Measurements from ENCODE around the gene KLHDC1. TPM values are rescaled to one million over a fixed set of nuclear protein-coding genes. Genes with fewer than 3 reads are reported as not detected.
A peak's percentile ranks its signal among the peaks of the same experiment; 100 is the strongest.
"Not testable (repeated sequence)": the region's sequence is repeated elsewhere in the genome, so short reads cannot be mapped to it uniquely, and the experiment has no call there.

The KLHDC1 gene
- polyA plus RNA-seq, 6 donors from 2014 or later = 2.4 to 4.7 (median 3.1) TPM; not detected in 1

GRCh38 chr14:49691031-49691430 lies 1.9 kb upstream of the KLHDC1 start:
- Mint-ChIP-seq H3K4me3 (peak overlapping the region in 2 of 8 donors; percentile 73 to 93), H3K4me1 (peaks cover 21 to 43% (median 33%) of the 10 kb centered on the region in 3 donors), H3K27me3 (no peaks in the 10 kb centered on the region), H3K36me3 (no peaks in the 10 kb centered on the region), H3K9me3 (no peaks in the 10 kb centered on the region), H3K27ac (peak overlapping the region in 3 of 6 donors; percentile 26 to 85 (median 83))
- ATAC-seq (ENCODE audit: low read depth in 2 of 2) = no peak
- DNase-seq = no peak

GRCh38 chr14:49692193-49692757 lies 645 bp upstream of the KLHDC1 start:
- Mint-ChIP-seq H3K36me3 (no peaks in the 10 kb centered on the region), H3K4me1 (peaks cover 18 to 41% (median 37%) of the 10 kb centered on the region in 3 donors), H3K9me3 (no peaks in the 10 kb centered on the region), H3K27ac (peak overlapping the region; percentile 30 to 93 (median 88)), H3K4me3 (peak overlapping the region; percentile 76 to 96 (median 92)), H3K27me3 (no peaks in the 10 kb centered on the region)
- no peak for DNase-seq
- ATAC-seq (ENCODE audit: low read depth in 2 of 2) = no peak

- not testable (repeated sequence) for DNase-seq; H3K9me3 Mint-ChIP-seq; H3K36me3 Mint-ChIP-seq; H3K27me3 Mint-ChIP-seq; ATAC-seq (ENCODE audit: low read depth in 2 of 2)
- peak overlapping the region; percentile 76 to 96 (median 94) for H3K4me3 Mint-ChIP-seq
- peaks cover 12 to 31% (median 24%) of the 10 kb centered on the region in 3 donors for H3K4me1 Mint-ChIP-seq
- H3K27ac Mint-ChIP-seq = peak overlapping the region in 1 of 6 donors; percentile 85
Observed at GRCh38 chr14:49693735-49694124, 810 bp downstream of the KLHDC1 start.

DNA sequence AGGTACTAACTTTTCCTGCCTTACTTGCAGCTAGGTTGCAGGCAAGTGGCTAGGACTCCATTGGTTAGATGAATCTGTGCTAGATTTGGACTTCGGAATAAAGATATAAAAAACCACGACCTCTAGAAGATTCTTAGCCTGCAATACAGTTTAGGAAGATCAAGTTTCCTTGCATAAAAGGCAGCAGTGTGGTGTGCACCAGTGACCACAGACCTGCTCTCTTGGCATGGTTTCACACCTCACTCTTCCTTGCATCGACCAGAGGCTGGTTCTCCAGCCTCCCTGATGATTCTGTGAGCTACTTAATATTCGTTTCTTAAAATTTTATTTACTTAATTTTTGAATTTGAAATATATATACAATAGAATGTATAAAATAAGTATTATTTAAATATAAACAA lies 9.8 kb downstream of the KLHDC1 start:
- no peaks in the 10 kb centered on the region for H3K9me3 Mint-ChIP-seq
- no peaks in the 10 kb centered on the region for H3K27me3 Mint-ChIP-seq
- DNase-seq (no peak), ATAC-seq (ENCODE audit: low read depth in 2 of 2) (no peak)
- H3K4me1 Mint-ChIP-seq = peaks cover 1 to 13% (median 8%) of the 10 kb centered on the region in 3 donors
- no peak overlapping the region for H3K27ac Mint-ChIP-seq
- no peak overlapping the region for H3K4me3 Mint-ChIP-seq
- peaks cover 8% of the 10 kb centered on the region in 2 donors for H3K36me3 Mint-ChIP-seq

DNA sequence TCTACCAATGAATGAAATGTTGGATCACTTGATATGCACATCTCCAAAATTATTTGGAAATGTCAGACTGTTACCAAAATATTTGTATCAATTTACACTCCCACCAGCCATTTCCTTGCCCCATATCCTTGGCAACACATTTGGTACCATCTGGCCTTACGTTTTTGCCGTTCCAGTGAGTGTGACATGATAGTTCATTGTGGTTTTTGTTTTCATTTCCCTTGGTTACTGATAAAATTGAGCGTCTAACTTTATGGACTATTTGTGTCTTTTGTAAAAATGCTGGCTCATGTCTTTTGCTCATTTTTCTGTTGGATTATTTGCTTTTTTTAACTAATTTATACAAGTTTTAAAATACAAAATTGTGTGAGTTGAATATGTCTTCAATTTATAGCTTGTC lies 11.0 kb downstream of the KLHDC1 start:
- H3K4me3 Mint-ChIP-seq = no peak overlapping the region
- ATAC-seq (ENCODE audit: low read depth in 2 of 2) (no peak), DNase-seq (no peak)
- H3K9me3 Mint-ChIP-seq = no peaks in the 10 kb centered on the region
- no peaks in the 10 kb centered on the region for H3K27me3 Mint-ChIP-seq
- H3K27ac Mint-ChIP-seq = peak overlapping the region in 1 of 6 donors; percentile 41
- peaks cover 8% of the 10 kb centered on the region in 2 donors for H3K36me3 Mint-ChIP-seq
- H3K4me1 Mint-ChIP-seq = peaks cover 1 to 13% (median 8%) of the 10 kb centered on the region in 3 donors

GRCh38 chr14:49704471-49704870 lies 11.6 kb downstream of the KLHDC1 start:
- not testable (repeated sequence) for ATAC-seq (ENCODE audit: low read depth in 2 of 2)

GRCh38 chr14:49710993-49711392 lies 18.1 kb downstream of the KLHDC1 start:
- not testable (repeated sequence) for H3K27me3 Mint-ChIP-seq; DNase-seq; ATAC-seq (ENCODE audit: low read depth in 2 of 2); H3K36me3 Mint-ChIP-seq; H3K4me1 Mint-ChIP-seq; H3K9me3 Mint-ChIP-seq; H3K4me3 Mint-ChIP-seq
- H3K27ac Mint-ChIP-seq = peak overlapping the region in 1 of 6 donors; percentile 36

More at GRCh38 chr14:49704471-49704870, 11.6 kb downstream of the KLHDC1 start:
- not testable (repeated sequence) for DNase-seq, H3K4me3 Mint-ChIP-seq, H3K9me3 Mint-ChIP-seq, H3K36me3 Mint-ChIP-seq, H3K27me3 Mint-ChIP-seq
- peak overlapping the region in 1 of 6 donors; percentile 35 for H3K27ac Mint-ChIP-seq
- peaks cover 1 to 13% (median 8%) of the 10 kb centered on the region in 3 donors for H3K4me1 Mint-ChIP-seq

DNA sequence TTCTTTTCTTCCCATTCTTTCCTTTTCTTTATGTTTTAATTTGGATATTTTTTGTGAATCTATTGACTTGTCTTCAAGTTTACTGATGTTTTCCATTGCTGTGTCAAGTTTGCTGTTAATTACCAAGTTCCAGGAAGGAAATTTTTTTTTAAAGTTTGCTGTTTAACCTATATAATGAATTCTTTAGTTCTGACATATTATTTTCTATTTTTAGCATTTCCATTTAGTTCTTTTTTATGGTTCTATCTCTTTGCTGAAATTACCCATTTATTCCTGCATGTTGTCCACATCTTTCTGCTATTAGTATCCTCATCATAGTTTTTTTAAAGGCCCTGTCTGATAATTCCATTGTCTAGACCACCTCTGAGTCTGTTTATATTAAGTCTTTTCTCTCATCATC lies 27.8 kb downstream of the KLHDC1 start:
- Mint-ChIP-seq H3K4me3 (no peak overlapping the region), H3K27ac (peak overlapping the region in 1 of 6 donors; percentile 13), H3K27me3 (no peaks in the 10 kb centered on the region), H3K4me1 (no peaks in the 10 kb centered on the region), H3K9me3 (peaks cover 0 to 6% (median 3%) of the 10 kb centered on the region in 7 donors), H3K36me3 (peaks cover 24 to 33% of the 10 kb centered on the region in 2 donors)
- DNase-seq (no peak), ATAC-seq (ENCODE audit: low read depth in 2 of 2) (no peak)

GRCh38 chr14:49721733-49722435 lies 29.0 kb downstream of the KLHDC1 start:
- H3K36me3 Mint-ChIP-seq = peaks cover 24 to 36% of the 10 kb centered on the region in 2 donors
- H3K27me3 Mint-ChIP-seq; DNase-seq; H3K9me3 Mint-ChIP-seq; ATAC-seq (ENCODE audit: low read depth in 2 of 2); H3K4me1 Mint-ChIP-seq; H3K4me3 Mint-ChIP-seq: not testable (repeated sequence)
- peak overlapping the region in 1 of 6 donors; percentile 47 for H3K27ac Mint-ChIP-seq

DNA sequence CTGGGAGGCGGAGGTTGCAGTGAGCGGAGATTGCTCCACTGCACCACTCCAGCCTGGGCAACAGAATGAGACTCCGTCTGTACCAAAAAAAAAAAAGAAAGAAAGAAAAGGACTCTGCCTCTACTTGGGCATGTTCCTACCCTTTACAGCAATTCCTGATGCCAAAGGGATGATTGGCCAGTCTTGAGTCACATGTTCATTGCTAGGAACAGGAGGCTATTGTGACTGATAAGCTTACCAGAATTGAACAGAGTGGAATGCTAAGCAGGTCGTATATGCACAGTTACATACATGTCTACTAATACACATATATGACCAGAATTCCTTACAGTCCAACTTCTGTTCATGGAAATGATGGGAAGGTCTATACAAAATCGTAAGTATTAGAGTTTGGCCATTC lies 34.3 kb downstream of the KLHDC1 start:
- peaks cover 6 to 25% of the 10 kb centered on the region in 2 donors for H3K36me3 Mint-ChIP-seq

GRCh38 chr14:49732896-49733295 lies 40.0 kb downstream of the KLHDC1 start:
- Mint-ChIP-seq H3K27me3 (no peaks in the 10 kb centered on the region), H3K4me3 (no peak overlapping the region), H3K36me3 (peaks cover 8 to 23% of the 10 kb centered on the region in 2 donors), H3K27ac (peak overlapping the region in 1 of 6 donors; percentile 54), H3K4me1 (no peaks in the 10 kb centered on the region), H3K9me3 (no peaks in the 10 kb centered on the region)
- ATAC-seq (ENCODE audit: low read depth in 2 of 2) (no peak), DNase-seq (no peak)

More for the DNA sequence above, 34.3 kb downstream of the KLHDC1 start:
- no peaks in the 10 kb centered on the region for H3K27me3 Mint-ChIP-seq
- H3K9me3 Mint-ChIP-seq = no peaks in the 10 kb centered on the region
- no peak for DNase-seq
- H3K4me3 Mint-ChIP-seq = no peak overlapping the region
- no peak overlapping the region for H3K27ac Mint-ChIP-seq
- H3K4me1 Mint-ChIP-seq = no peaks in the 10 kb centered on the region
- ATAC-seq (ENCODE audit: low read depth in 2 of 2) = no peak

GRCh38 chr14:49733836-49734235 lies 40.9 kb downstream of the KLHDC1 start:
- no peaks in the 10 kb centered on the region for H3K9me3 Mint-ChIP-seq
- H3K27ac Mint-ChIP-seq = no peak overlapping the region
- ATAC-seq (ENCODE audit: low read depth in 2 of 2) (no peak), DNase-seq (no peak)
- H3K27me3 Mint-ChIP-seq = no peaks in the 10 kb centered on the region
- peaks cover 8 to 24% of the 10 kb centered on the region in 2 donors for H3K36me3 Mint-ChIP-seq
- no peaks in the 10 kb centered on the region for H3K4me1 Mint-ChIP-seq
- H3K4me3 Mint-ChIP-seq = no peak overlapping the region

DNA sequence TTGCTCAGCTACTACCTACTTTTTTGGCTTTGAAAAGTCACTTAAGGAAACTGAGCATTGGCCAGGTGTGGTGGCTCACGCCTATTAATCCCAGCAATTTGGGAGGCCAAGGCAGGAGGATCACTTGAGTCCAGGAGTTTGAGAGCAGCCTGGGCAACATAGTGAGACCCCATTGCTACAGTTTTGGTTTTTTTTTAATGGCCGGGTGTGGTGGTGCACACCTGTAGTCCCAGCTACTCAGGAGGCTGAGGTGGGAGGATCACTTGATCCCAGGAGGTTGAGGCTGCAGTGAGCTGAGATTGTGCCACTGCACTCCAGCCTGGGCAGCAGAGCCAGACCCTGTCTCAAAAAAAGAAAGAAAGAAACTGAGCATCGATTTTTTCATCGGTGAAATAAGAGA lies 42.7 kb downstream of the KLHDC1 start:
- not testable (repeated sequence) for H3K4me1 Mint-ChIP-seq; H3K27me3 Mint-ChIP-seq; H3K27ac Mint-ChIP-seq; DNase-seq; ATAC-seq (ENCODE audit: low read depth in 2 of 2); H3K4me3 Mint-ChIP-seq; H3K9me3 Mint-ChIP-seq
- H3K36me3 Mint-ChIP-seq = peaks cover 8 to 24% of the 10 kb centered on the region in 2 donors

GRCh38 chr14:49745191-49745590 lies 52.3 kb downstream of the KLHDC1 start:
- Mint-ChIP-seq H3K4me3 (no peak overlapping the region), H3K27ac (no peak overlapping the region), H3K9me3 (no peaks in the 10 kb centered on the region), H3K36me3 (peaks cover 21 to 36% of the 10 kb centered on the region in 2 donors), H3K4me1 (no peaks in the 10 kb centered on the region), H3K27me3 (no peaks in the 10 kb centered on the region)
- ATAC-seq (ENCODE audit: low read depth in 2 of 2) = no peak
- no peak for DNase-seq

Data from naive B cell (primary cell).